ENCODE measurements around the gene GABARAP. TPM values are rescaled to one million over a fixed set of nuclear protein-coding genes. Genes with fewer than 3 reads are reported as not detected.

GABARAP gene
- total RNA-seq, 3 donors from 2014 or later, result 424 to 499 (median 484) TPM

GRCh38 chr17:7211491-7212273, 30.6 kb downstream of the GABARAP start:
- Histone ChIP-seq H3K4me3 (no peak overlapping the region), H3K9me3 (no peaks in the 10 kb centered on the region), H3K36me3 (ENCODE audit: low read depth) (no peaks in the 10 kb centered on the region), H3K4me1 (ENCODE audit: low read depth) (peaks cover 17% of the 10 kb centered on the region)
- no peak for TF ChIP-seq CTCF (IDR thresholded peaks at IDR 0.05)
- intact Hi-C loops (cut with DNase I, micrococcal nuclease), result no loop called here
- DNase-seq (peak in 2 of 3 donors; percentile 25 to 44), ATAC-seq (no peak)

- no peak for ATAC-seq
- no peaks in the 10 kb centered on the region for H3K9me3 ChIP-seq
- intact Hi-C loops (cut with DNase I, micrococcal nuclease), result no loop called here
- H3K4me3 ChIP-seq, result no peak overlapping the region
- peaks cover 6% of the 10 kb centered on the region for H3K4me1 ChIP-seq (ENCODE audit: low read depth)
- H3K36me3 ChIP-seq (ENCODE audit: low read depth), result no peaks in the 10 kb centered on the region
- DNase-seq, result peak in 2 of 3 donors; percentile 7 to 20
- TF ChIP-seq CTCF (IDR thresholded peaks at IDR 0.05), result no peak
Observed at GRCh38 chr17:7208754-7209460, 33.3 kb downstream of the GABARAP start.

GRCh38 chr17:7208027-7208571, 34.1 kb downstream of the GABARAP start:
- Histone ChIP-seq H3K36me3 (ENCODE audit: low read depth) (no peaks in the 10 kb centered on the region), H3K9me3 (no peaks in the 10 kb centered on the region), H3K4me3 (no peak overlapping the region), H3K4me1 (ENCODE audit: low read depth) (peaks cover 3% of the 10 kb centered on the region)
- intact Hi-C loops (cut with DNase I, micrococcal nuclease), result no loop called here
- DNase-seq (peak in 2 of 3 donors; percentile 27 to 57), ATAC-seq (no peak)
- TF ChIP-seq CTCF (IDR thresholded peaks at IDR 0.05), result no peak

- no peaks in the 10 kb centered on the region for H3K9me3 ChIP-seq
- H3K4me1 ChIP-seq (ENCODE audit: low read depth), result peaks cover 3% of the 10 kb centered on the region
- no peak for TF ChIP-seq CTCF (IDR thresholded peaks at IDR 0.05)
- peak in 2 of 3 donors; percentile 21 to 47 for DNase-seq
- no peaks in the 10 kb centered on the region for H3K36me3 ChIP-seq (ENCODE audit: low read depth)
- no peak for ATAC-seq
- no peak overlapping the region for H3K4me3 ChIP-seq
- intact Hi-C loops (cut with DNase I, micrococcal nuclease), result no loop called here
Observed at GRCh38 chr17:7207120-7208001, 34.9 kb downstream of the GABARAP start.

GRCh38 chr17:7205561-7205960, 36.7 kb downstream of the GABARAP start:
- DNase-seq, result peak in 1 of 3 donors; percentile 41
- intact Hi-C loops (cut with DNase I, micrococcal nuclease), result no loop called here
- H3K4me3 ChIP-seq, result no peak overlapping the region

More at GRCh38 chr17:7205561-7205960, 36.7 kb downstream of the GABARAP start:
- Histone ChIP-seq H3K36me3 (ENCODE audit: low read depth) (no peaks in the 10 kb centered on the region), H3K9me3 (no peaks in the 10 kb centered on the region), H3K4me1 (ENCODE audit: low read depth) (peaks cover 3% of the 10 kb centered on the region)
- no peak for TF ChIP-seq CTCF (IDR thresholded peaks at IDR 0.05)
- no peak for ATAC-seq
